ENCODE data around the gene KIAA1549. TPM values are rescaled to one million over a fixed set of nuclear protein-coding genes. Genes with fewer than 3 reads are reported as not detected.

Gene KIAA1549
- total RNA-seq, 2 experiments from 2014 or later = not detected

- Histone ChIP-seq H3K27me3 (ENCODE audit: control insufficient read depth in 1 of 2, insufficient read depth in 2 of 2, low read length in 2 of 2) (no peaks in the 10 kb centered on the region), H3K36me3 (ENCODE audit: insufficient read depth, low read length) (no peaks in the 10 kb centered on the region), H3K4me1 (ENCODE audit: insufficient read depth, low read length) (no peaks in the 10 kb centered on the region), H3K27ac (ENCODE audit: low read depth in 1 of 2, low read length in 2 of 2) (no peak overlapping the region), H3K9me3 (ENCODE audit: control insufficient read depth in 1 of 2, insufficient read depth in 1 of 2, low read length in 2 of 2) (peaks cover 0 to 3% of the 10 kb centered on the region in 2 experiments), H3K4me3 (ENCODE audit: low read length) (no peak overlapping the region)
- no peaks in the 10 kb centered on the region for H3K9me3 Mint-ChIP-seq
- intact Hi-C loops (cut with DNase I, micrococcal nuclease) = no loop called here
- DNase-seq (no peak), ATAC-seq (ENCODE audit: poor library complexity) (no peak)
- no peaks in the 10 kb centered on the region for H3K27me3 Mint-ChIP-seq
- TF ChIP-seq, protein P1, sequence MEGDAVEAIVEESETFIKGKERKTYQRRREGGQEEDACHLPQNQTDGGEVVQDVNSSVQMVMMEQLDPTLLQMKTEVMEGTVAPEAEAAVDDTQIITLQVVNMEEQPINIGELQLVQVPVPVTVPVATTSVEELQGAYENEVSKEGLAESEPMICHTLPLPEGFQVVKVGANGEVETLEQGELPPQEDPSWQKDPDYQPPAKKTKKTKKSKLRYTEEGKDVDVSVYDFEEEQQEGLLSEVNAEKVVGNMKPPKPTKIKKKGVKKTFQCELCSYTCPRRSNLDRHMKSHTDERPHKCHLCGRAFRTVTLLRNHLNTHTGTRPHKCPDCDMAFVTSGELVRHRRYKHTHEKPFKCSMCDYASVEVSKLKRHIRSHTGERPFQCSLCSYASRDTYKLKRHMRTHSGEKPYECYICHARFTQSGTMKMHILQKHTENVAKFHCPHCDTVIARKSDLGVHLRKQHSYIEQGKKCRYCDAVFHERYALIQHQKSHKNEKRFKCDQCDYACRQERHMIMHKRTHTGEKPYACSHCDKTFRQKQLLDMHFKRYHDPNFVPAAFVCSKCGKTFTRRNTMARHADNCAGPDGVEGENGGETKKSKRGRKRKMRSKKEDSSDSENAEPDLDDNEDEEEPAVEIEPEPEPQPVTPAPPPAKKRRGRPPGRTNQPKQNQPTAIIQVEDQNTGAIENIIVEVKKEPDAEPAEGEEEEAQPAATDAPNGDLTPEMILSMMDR (IDR thresholded peaks at IDR 0.05) = no peak
- CTCF ChIA-PET = no interaction called here
- no peaks in the 10 kb centered on the region for H3K4me1 Mint-ChIP-seq (ENCODE audit: low read depth)
- POLR2A ChIA-PET = no interaction called here
- H3K36me3 Mint-ChIP-seq (ENCODE audit: low read depth) = no peaks in the 10 kb centered on the region
- no peak overlapping the region for H3K27ac Mint-ChIP-seq
- no peak overlapping the region for H3K4me3 Mint-ChIP-seq
Measured at GRCh38 chr7:138828302-138828701, 152.9 kb downstream of the KIAA1549 start.

DNA sequence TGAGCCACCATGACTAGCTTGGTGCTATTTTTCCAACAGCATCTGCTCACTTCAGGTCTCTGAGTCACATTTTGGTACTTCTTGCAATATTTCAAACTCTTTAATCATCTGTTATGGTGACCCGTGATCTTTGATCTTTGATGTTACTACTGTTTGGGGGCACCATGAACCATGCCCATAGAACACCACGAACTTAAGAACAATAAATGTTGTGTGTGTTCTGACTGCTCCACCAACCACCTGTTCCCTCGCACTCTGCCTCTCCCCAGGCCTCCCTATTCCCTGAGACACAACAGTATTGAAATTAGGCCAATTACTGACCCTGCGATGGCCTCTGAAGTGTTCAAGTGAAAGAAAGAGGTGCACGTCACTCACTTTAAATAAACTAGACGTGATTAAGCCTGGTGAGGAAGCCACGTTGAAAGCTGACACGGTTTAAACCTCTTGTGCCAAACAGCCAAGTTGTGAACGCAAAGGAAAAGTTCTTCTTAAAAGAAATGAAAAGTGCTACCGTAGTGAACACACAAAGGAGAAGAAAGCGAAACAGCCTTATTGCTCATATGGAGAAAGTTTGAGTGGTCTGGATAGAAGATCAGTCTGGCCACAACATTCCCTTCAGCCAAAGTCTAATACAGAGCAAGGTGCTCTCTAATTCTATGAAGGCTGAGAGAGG is 156.0 kb downstream of the KIAA1549 start:
- DNase-seq = no peak
- H3K27ac ChIP-seq (ENCODE audit: low read depth in 1 of 2, low read length in 2 of 2) = no peak overlapping the region
- no peaks in the 10 kb centered on the region for H3K27me3 ChIP-seq (ENCODE audit: control insufficient read depth in 1 of 2, insufficient read depth in 2 of 2, low read length in 2 of 2)
- CTCF ChIA-PET = no interaction called here
- H3K36me3 ChIP-seq (ENCODE audit: insufficient read depth, low read length) = no peaks in the 10 kb centered on the region
- Mint-ChIP-seq H3K27me3 (no peaks in the 10 kb centered on the region), H3K27ac (no peak overlapping the region), H3K36me3 (ENCODE audit: low read depth) (no peaks in the 10 kb centered on the region), H3K4me1 (ENCODE audit: low read depth) (no peaks in the 10 kb centered on the region), H3K4me3 (no peak overlapping the region), H3K9me3 (no peaks in the 10 kb centered on the region)
- ATAC-seq (ENCODE audit: poor library complexity) = no peak
- no peak overlapping the region for H3K4me3 ChIP-seq (ENCODE audit: low read length)
- intact Hi-C loops (cut with DNase I, micrococcal nuclease) = no loop called here
- peaks cover 0 to 3% of the 10 kb centered on the region in 2 experiments for H3K9me3 ChIP-seq (ENCODE audit: control insufficient read depth in 1 of 2, insufficient read depth in 1 of 2, low read length in 2 of 2)
- TF ChIP-seq, protein P1 (IDR thresholded peaks at IDR 0.05) = no peak
- POLR2A ChIA-PET = no interaction called here
- H3K4me1 ChIP-seq (ENCODE audit: insufficient read depth, low read length) = no peaks in the 10 kb centered on the region

GRCh38 chr7:138822867-138823535 is 158.2 kb downstream of the KIAA1549 start:
- Mint-ChIP-seq H3K9me3 (no peaks in the 10 kb centered on the region), H3K4me3 (no peak overlapping the region), H3K36me3 (ENCODE audit: low read depth) (no peaks in the 10 kb centered on the region), H3K27ac (no peak overlapping the region), H3K27me3 (no peaks in the 10 kb centered on the region), H3K4me1 (ENCODE audit: low read depth) (no peaks in the 10 kb centered on the region)
- ATAC-seq (ENCODE audit: poor library complexity) (no peak), DNase-seq (no peak)
- no peaks in the 10 kb centered on the region for H3K36me3 ChIP-seq (ENCODE audit: insufficient read depth, low read length)
- H3K27ac ChIP-seq (ENCODE audit: low read depth in 1 of 2, low read length in 2 of 2) = no peak overlapping the region
- H3K9me3 ChIP-seq (ENCODE audit: control insufficient read depth in 1 of 2, insufficient read depth in 1 of 2, low read length in 2 of 2) = peaks cover 0 to 3% of the 10 kb centered on the region in 2 experiments
- H3K4me3 ChIP-seq (ENCODE audit: low read length) = no peak overlapping the region
- intact Hi-C loops (cut with DNase I, micrococcal nuclease) = no loop called here
- POLR2A ChIA-PET = no interaction called here
- no peaks in the 10 kb centered on the region for H3K4me1 ChIP-seq (ENCODE audit: insufficient read depth, low read length)
- TF ChIP-seq, protein P1 (IDR thresholded peaks at IDR 0.05) = no peak
- no peaks in the 10 kb centered on the region for H3K27me3 ChIP-seq (ENCODE audit: control insufficient read depth in 1 of 2, insufficient read depth in 2 of 2, low read length in 2 of 2)
- CTCF ChIA-PET = no interaction called here

All from CD4-positive, alpha-beta T cell (primary cell).